Heart right ventricle (tissue), 16 donors: Measurements from ENCODE around the gene FKBP15. TPM values are rescaled to one million over a fixed set of nuclear protein-coding genes. Genes with fewer than 3 reads are reported as not detected.

Experiments used
- ATAC-seq, 8 donors: fragments of 200-7000 bp; cut with Tn5 transposase; one replicate each; pipeline ENCODE4 v1.9.1; 2020; ENCODE audit warnings: mild to moderate bottlenecking in 8 of 8, moderate library complexity in 8 of 8, moderate number of reproducible peaks in 1 of 8
- DNase-seq, 2 donors: peaks; one replicate each; pipeline ENCODE4 v3.0.0-alpha.2; 2020
- H3K27ac ChIP-seq, 10 donors: fragments of 200-600 bp; sonication (generic) in 2 of 10; one replicate each; pipeline versions ENCODE4 v1.5.0 to v1.8.0; 2020 to 2022; ENCODE audit warnings: mild to moderate bottlenecking in 3 of 10
- H3K27me3 ChIP-seq, 7 donors: fragments of 200-600 bp; one replicate each; pipeline ENCODE4 v1.8.0; 2021 to 2022; ENCODE audit warnings: mild to moderate bottlenecking in 2 of 7
- H3K36me3 ChIP-seq, 9 donors: fragments of 200-600 bp; sonication (generic) in 1 of 9; one replicate each; pipeline versions ENCODE4 v1.5.0 to v1.8.0; 2020 to 2022; ENCODE audit warnings: mild to moderate bottlenecking in 2 of 9
- H3K4me1 ChIP-seq, 9 donors: fragments of 200-600 bp; sonication (generic) in 1 of 9; one replicate each; pipeline versions ENCODE4 v1.5.0 to v1.8.0; 2020 to 2022; ENCODE audit warnings: mild to moderate bottlenecking in 4 of 9
- H3K4me3 ChIP-seq, 10 donors: fragments of 200-600 bp; sonication (generic) in 2 of 10; one replicate each; pipeline versions ENCODE4 v1.5.0 to v1.8.0; 2020 to 2022; ENCODE audit warnings: mild to moderate bottlenecking in 7 of 10, moderate library complexity in 2 of 10
- H3K9me3 ChIP-seq, 11 donors: fragments of 200-600 bp in 10 of 11; sonication (generic) in 2 of 11; one replicate each; pipeline versions ENCODE4 v1.5.0 to v1.8.0; 2013 to 2022; ENCODE audit warnings: mild to moderate bottlenecking in 2 of 11, control low read depth in 1 of 11, moderate library complexity in 1 of 11
- CTCF ChIP-seq, 9 donors: fragments of 200-600 bp; sonication (generic) in 2 of 9; IDR thresholded peaks; one replicate each; pipeline versions ENCODE4 v1.5.0 to v1.8.0; 2021 to 2022; ENCODE audit warnings: antibody characterized with exemption in 9 of 9, mild to moderate bottlenecking in 5 of 9, moderate library complexity in 1 of 9
- WGBS, 2 donors: extraction: QIAGEN DNeasy Blood & Tissue Kit; methylation state at CpG; one replicate each; pipeline ENCODE4 v1.1.7; 2013; ENCODE audit warnings: inconsistent platforms in 1 of 2; 5-methylcytosine and 5-hydroxymethylcytosine counted together
- intact Hi-C, 10 donors: fragments of 100-400 bp; cut with DNase I; formaldehyde crosslinking; loops; one replicate each; pipeline versions ENCODE4 v1.11.1 to v1.14.2; 2022
- long read RNA-seq, 3 donors: library from polyadenylated mRNA; unstranded; transcript quantifications; one replicate each; pipeline ENCODE4 v2.0.0, GENCODE V29; 2020 to 2021
- polyA plus RNA-seq, 2 donors: library from polyadenylated mRNA; stranded (reverse); fragments of 200-250 nt; gene quantifications; one replicate each; pipeline ENCODE4 v1.2.3, GENCODE V29; 2013
- total RNA-seq, 10 donors: library from RNA; stranded (reverse); fragmentation: NEBNext Ultra II Directional in 3 of 10; extraction: Animal tissue kit (Norgen Biotek cat#: 25700) in 3 of 10; gene quantifications; one replicate each; pipeline versions ENCODE4 v1.2.1 to v1.2.4, GENCODE V29; 2021 to 2023
- donor health status: Arrhythmogenic right ventricular cardiomyopathy.
- donor health status: ischemic (EF 13 %, LVEDD 7.1; RV severe dilation, severe dysfunction).
- donor health status: healthy with polysubstance abuse.
- donor health status: DM: no; HTN: yes; CAD: no.
- donor health status: DM: no; HTN: no; CAD: no.
- donor health status: ischemic (EF 25% LVEDD 6.9; RV normal size, moderate dysfunction).
- donor health status: ischemic (EF 25% LVEDD 5.7; RV mildly dilated, moderate dysfunction).
- donor health status: healthy.
- donor health status: DM: yes; HTN: yes; CAD: no.
- donor health status: Ischemic cardiomyopathy.
- donor health status: ischemic (EF 35%, LVEDD 5.7; RV mildly dilated, moderate dysfunction).
- donor health status: nonischemic (EF 11% LVEDD 7.7; RV severe dilation, severe dysfunction).
- donor health status: DM: yes; HTN: yes; CAD: no.
- donor health status: PGD.
- donor health status: ischemic (EF 29% LVEDD 5.4; RV normal size, mild dysfunction).
- donor health status: nonischemic (EF 23%, LVEDD 6.1; RV moderate dilation, normal function).

Gene FKBP15
- total RNA-seq (10 to 100 TPM; 16.3 to 27.9 (median 20.1) TPM), polyA plus RNA-seq (10 to 100 TPM; 10.7 to 12.4 TPM)
- long read RNA-seq, donor 1, partial matches to known transcripts: 10 of 14 reads
- long read RNA-seq, donor 1, other reads (novel, unspliced or antisense): 3 of 14 reads
- long read RNA-seq, donor 2, full-length matches to known transcripts: 1 of 23 reads
- long read RNA-seq, donor 2, partial matches to known transcripts: 16 of 23 reads
- long read RNA-seq, donor 2, other reads (novel, unspliced or antisense): 6 of 23 reads
- long read RNA-seq, donor 3, full-length matches to known transcripts: 5 of 40 reads
- long read RNA-seq, donor 3, partial matches to known transcripts: 25 of 40 reads
- long read RNA-seq, donor 3, other reads (novel, unspliced or antisense): 10 of 40 reads

- intact Hi-C loops: loop anchor here in 3 of 10 donors (2.0 to 5.0 kb wide), 4 partner anchors 54 to 371 kb away; partner anchors contain the start of genes CDC26 (in 3 of the 3), PRPF4 (in 3 of the 3) and SLC31A2 (in 1 of the 3)
- Histone ChIP-seq H3K27ac (peak within 1 kb of the TSS; percentile 47 to 96 (median 88)), H3K36me3 (peaks cover 0 to 16% (median 0%) of the 10 kb centered on the region in 9 donors), H3K9me3 (no peaks in the 10 kb centered on the region), H3K27me3 (no peaks in the 10 kb centered on the region), H3K4me3 (peak within 1 kb of the TSS; percentile 62 to 93 (median 86)), H3K4me1 (peaks cover 11 to 83% (median 53%) of the 10 kb centered on the region in 9 donors)
- 0% methylated on average over 65 of the region's 65 CpGs for WGBS, 2 donors
- TF ChIP-seq CTCF (IDR thresholded peaks at IDR 0.05): peak in 1 of 9 donors; percentile 14
- ATAC-seq: peak; percentile 99 to 100 (median 100)
- DNase-seq: peak; percentile 98
Measured at GRCh38 chr9:113221003-113221799, at the start of gene FKBP15, which contains the start of gene SLC31A1. FKBP15 (minus strand) TSS chr9:113221277; CDS start chr9:113221243, 34 bp downstream. SLC31A1 (plus strand) TSS chr9:113221544; CDS start chr9:113256149, 34,605 bp downstream.

- Histone ChIP-seq H3K27me3 (no peaks in the 10 kb centered on the region), H3K36me3 (peaks cover 0 to 84% (median 39%) of the 10 kb centered on the region in 9 donors)
- no peak for ATAC-seq
Measured at GRCh38 chr9:113269871-113270270, 48.8 kb upstream of the FKBP15 start.

GRCh38 chr9:113269355-113269754 lies 48.3 kb upstream of the FKBP15 start:
- Histone ChIP-seq H3K27ac (no peak overlapping the region), H3K4me3 (no peak overlapping the region), H3K36me3 (peaks cover 0 to 89% (median 39%) of the 10 kb centered on the region in 9 donors), H3K9me3 (no peaks in the 10 kb centered on the region), H3K27me3 (no peaks in the 10 kb centered on the region), H3K4me1 (peaks cover 0 to 28% (median 10%) of the 10 kb centered on the region in 9 donors)
- TF ChIP-seq CTCF (IDR thresholded peaks at IDR 0.05): no peak
- no peak for DNase-seq
- intact Hi-C loops: no loop called here
- ATAC-seq: no peak
- 91 to 96% methylated on average over 2 of the region's 2 CpGs for WGBS, 2 donors

More at GRCh38 chr9:113269871-113270270, 48.8 kb upstream of the FKBP15 start:
- no peak for DNase-seq
- TF ChIP-seq CTCF (IDR thresholded peaks at IDR 0.05): no peak
- Histone ChIP-seq H3K4me1 (peaks cover 0 to 33% (median 10%) of the 10 kb centered on the region in 9 donors), H3K4me3 (no peak overlapping the region), H3K9me3 (no peaks in the 10 kb centered on the region), H3K27ac (no peak overlapping the region)
- intact Hi-C loops: loop anchor here in 9 of 10 donors (5.0 to 10.0 kb wide), 5 partner anchors 135 to 387 kb away; partner anchors contain the start of gene ALAD (in 6 of the 9)
- 91 to 97% methylated on average over 2 of the region's 2 CpGs for WGBS, 2 donors
